HepG2 (cell line): ENCODE results near the gene ASMT. TPM values are rescaled to one million over a fixed set of nuclear protein-coding genes. Genes with fewer than 3 reads are reported as not detected.
A peak's percentile ranks its signal among the peaks of the same experiment; 100 is the strongest.

Experiments
- ELF3 ChIP-seq: IDR thresholded peaks from 2 replicates; pipeline ENCODE4 v1.6.1; 2016; ENCODE audit warnings: missing genetic modification reagents, missing compliant biosample characterization
- HMGXB4 ChIP-seq, 2 experiments: sonication (generic) in 1 of 2; formaldehyde crosslinking in 1 of 2; IDR thresholded peaks; 2 replicates each; pipeline versions ENCODE4 v1.4.0 to v1.6.1; 2018 to 2020; ENCODE audit warnings: missing genetic modification reagents in 2 of 2, borderline replicate concordance in 1 of 2, low read depth in 1 of 2, mild to moderate bottlenecking in 1 of 2, missing biosample characterization in 1 of 2
- KAT2B ChIP-seq: fragments of 150-350 bp; IDR thresholded peaks from 2 replicates; pipeline ENCODE4 v1.6.1; 2014; ENCODE audit warnings: low read depth, low read length, borderline replicate concordance
- KLF15 ChIP-seq: sonication (generic); formaldehyde crosslinking; IDR thresholded peaks from 2 replicates; pipeline ENCODE4 v1.8.1; 2023; ENCODE audit warnings: borderline replicate concordance, mild to moderate bottlenecking, inconsistent platforms, missing genetic modification reagents, mixed read lengths
- NCOA2 ChIP-seq: sonication (generic); formaldehyde crosslinking; IDR thresholded peaks from 2 replicates; pipeline ENCODE4 v1.8.0; 2022; ENCODE audit warnings: inconsistent platforms
- NFAT5 ChIP-seq: sonication (generic); formaldehyde crosslinking; IDR thresholded peaks from 2 replicates; pipeline ENCODE4 v1.4.0; 2020; ENCODE audit warnings: missing genetic modification reagents
- RAD51 ChIP-seq: fragments of 450-650 bp; IDR thresholded peaks from 2 replicates; pipeline ENCODE4 v1.6.1; 2016; ENCODE audit warnings: borderline replicate concordance
- SAFB2 ChIP-seq: sonication (generic); formaldehyde crosslinking; IDR thresholded peaks from 2 replicates; pipeline ENCODE4 v1.5.1; 2020; ENCODE audit warnings: missing genetic modification reagents, low read depth, mild to moderate bottlenecking, borderline replicate concordance
- TEAD3 ChIP-seq: optimal IDR thresholded peaks from 2 replicates; pipeline ENCODE3; 2016; ENCODE audit warnings: borderline replicate concordance
- TFDP2 ChIP-seq: sonication (generic); formaldehyde crosslinking; IDR thresholded peaks from 2 replicates; pipeline ENCODE4 v1.4.0; 2020; ENCODE audit warnings: missing genetic modification reagents
- TMF1 ChIP-seq: sonication (generic); formaldehyde crosslinking; IDR thresholded peaks from 2 replicates; pipeline ENCODE4 v1.8.1; 2022; ENCODE audit warnings: low read depth, missing genetic modification reagents
- ZNF18 ChIP-seq: sonication (generic); formaldehyde crosslinking; IDR thresholded peaks from 2 replicates; pipeline ENCODE4 v1.8.0; 2022; ENCODE audit warnings: mild to moderate bottlenecking, missing genetic modification reagents; ENCODE audit not compliant: insufficient replicate concordance
- ZNF232 ChIP-seq: sonication (generic); formaldehyde crosslinking; IDR thresholded peaks from 2 replicates; pipeline ENCODE4 v1.4.0; 2020; ENCODE audit warnings: missing genetic modification reagents, borderline replicate concordance
- ZNF574 ChIP-seq: sonication (generic); formaldehyde crosslinking; IDR thresholded peaks from 2 replicates; pipeline ENCODE4 v1.4.0; 2020; ENCODE audit warnings: missing genetic modification reagents
- ZSCAN9 ChIP-seq: IDR thresholded peaks from 2 replicates; pipeline ENCODE4 v1.6.1; 2016; ENCODE audit warnings: borderline replicate concordance
- polyA plus RNA-seq, 8 experiments: library from polyadenylated mRNA; depleted of rRNA in 3 of 8; stranded (reverse) in 7 of 8; unstranded in 1 of 8; fragments of >200 nt; fragmentation: Illumina TruSeq in 4 of 8; extraction: Trizol in 4 of 8; gene quantifications; 2 replicates each; pipeline versions ENCODE4 v1.2.1 to v1.2.3, GENCODE V29; 2011 to 2016; ENCODE audit warnings: low read depth in 4 of 8, missing spikeins in 1 of 8, mixed read lengths in 1 of 8; ENCODE audit not compliant: insufficient read depth in 1 of 8
- total RNA-seq, 5 experiments: library from RNA; depleted of rRNA; stranded (reverse); fragments of >200 nt; fragmentation: Illumina TruSeq; extraction: Trizol; gene quantifications; 2 replicates each; pipeline ENCODE4 v1.2.3, GENCODE V29; 2016; ENCODE audit warnings: low read depth in 1 of 5

The ASMT gene
- total and polyA plus RNA-seq, 2 of the 13 experiments (the other 11 are each of a cell fraction or from before 2014, with no cell fraction given) = 0.04 TPM; not detected in 1

GRCh38 chrX:1591102-1591862 lies 23.6 kb upstream of the ASMT start, which contains the start of gene AKAP17A (continued):
- TF ChIP-seq NCOA2 (no peak), ZNF232 (CRISPR knock-in tag) (no peak), NFAT5 (CRISPR knock-in tag) (no peak), TMF1 (CRISPR knock-in tag) (0 out of 2 replicates have a peak, but pooled peaks have one; percentile 5), ZNF574 (CRISPR knock-in tag) (peak; percentile 88), TFDP2 (CRISPR knock-in tag) (peak; percentile 61; the same call in 1 of the 2 replicates), ZSCAN9 (CRISPR knock-in tag) (0 out of 2 replicates have a peak, but pooled peaks have one; percentile 18), RAD51 (no peak), KLF15 (no peak), ELF3 (peak; percentile 75), TEAD3 (peak; percentile 21), HMGXB4 (CRISPR knock-in tag; IDR thresholded peaks at IDR 0.05; ENCODE audit: borderline replicate concordance in 1 of 2, low read depth in 1 of 2) (peak in 1 of 2 experiments; percentile 56; a peak in 1 of 4 replicates), ZNF18 (CRISPR knock-in tag) (no peak), SAFB2 (CRISPR knock-in tag) (no peak), KAT2B (no peak)
